Epithelial cell of esophagus (primary cell): ENCODE data around the gene SMOC2.

Source experiments
- DNase-seq: peaks from one replicate; pipeline ENCODE4 v3.0.0; 2010; ENCODE audit warnings: low read depth
- H3K4me3 ChIP-seq: 2 replicates; pipeline ENCODE4 v1.5.1; 2011; ENCODE audit warnings: mild to moderate bottlenecking, low read length, control low read depth
- CTCF ChIP-seq: IDR thresholded peaks from 2 replicates; pipeline ENCODE4 v1.5.1; 2011; ENCODE audit warnings: low read depth, mild to moderate bottlenecking, low read length, control low read depth, inconsistent platforms; ENCODE audit not compliant: insufficient read depth; ENCODE audit errors: missing control alignments

Gene SMOC2

GRCh38 chr6:168554472-168554871 is 113.5 kb downstream of the SMOC2 start:
- DNase-seq, result no peak
- no peak overlapping the region for H3K4me3 ChIP-seq
- no peak for TF ChIP-seq CTCF

GRCh38 chr6:168554898-168555617 is 114.1 kb downstream of the SMOC2 start:
- H3K4me3 ChIP-seq, result no peak overlapping the region
- no peak for DNase-seq
- TF ChIP-seq CTCF, result no peak

- TF ChIP-seq CTCF, result no peak
- DNase-seq, result no peak
- H3K4me3 ChIP-seq, result no peak overlapping the region
Measured at GRCh38 chr6:168555618-168556273, 114.8 kb downstream of the SMOC2 start.

GRCh38 chr6:168557512-168557911 is 116.5 kb downstream of the SMOC2 start:
- no peak overlapping the region for H3K4me3 ChIP-seq
- DNase-seq, result no peak
- TF ChIP-seq CTCF, result no peak

GRCh38 chr6:168558686-168559085 is 117.7 kb downstream of the SMOC2 start:
- H3K4me3 ChIP-seq, result no peak overlapping the region
- TF ChIP-seq CTCF, result no peak
- DNase-seq, result no peak

GRCh38 chr6:168559574-168560098 is 118.7 kb downstream of the SMOC2 start:
- H3K4me3 ChIP-seq, result no peak overlapping the region
- DNase-seq, result no peak
- TF ChIP-seq CTCF, result no peak

GRCh38 chr6:168560126-168560525 is 119.1 kb downstream of the SMOC2 start:
- H3K4me3 ChIP-seq, result no peak overlapping the region
- no peak for TF ChIP-seq CTCF
- DNase-seq, result no peak
